SK-N-SH (cell line): ENCODE results near the gene PHLPP1. TPM values are rescaled to one million over a fixed set of nuclear protein-coding genes. Genes with fewer than 3 reads are reported as not detected.

Experiments used
- CTCF ChIA-PET: fragments of 300-600, 350-600 bp; formaldehyde crosslinking; extraction: SDS; loops from one replicate; lab custom pipeline; 2021; lab: Yijun Ruan, JAX
- POLR2A ChIA-PET: fragments of 350-600 bp; sonication (Branson Sonifier 250); formaldehyde crosslinking; extraction: SDS; loops from one replicate; lab custom pipeline; 2020; ENCODE audit warnings: antibody characterized with exemption, inconsistent platforms; lab: Yijun Ruan, JAX
- DNase-seq: peaks from one replicate; pipeline ENCODE4 v3.0.0; 2012
- H2AFZ ChIP-seq: fragments of 200-600 bp; sonication (generic); 2 replicates; pipeline ENCODE4 v1.8.1; 2016; ENCODE audit warnings: antibody characterized with exemption, mild to moderate bottlenecking, low read depth
- H3F3A ChIP-seq: fragments of 200-600 bp; sonication (generic); replicated peaks from 2 replicates; pipeline ENCODE3; 2016; ENCODE audit warnings: antibody characterized with exemption, mild to moderate bottlenecking; ENCODE audit not compliant: insufficient read depth
- H3K27ac ChIP-seq, 2 experiments: fragments of 200-500 bp in 1 of 2; fragments of 200-600 bp in 1 of 2; sonication (Bioruptor generic) in 1 of 2; sonication (generic), shearing (Covaris generic) in 1 of 2; 2 replicates each; pipeline versions ENCODE4 v1.5.1 to v1.6.1; 2014 to 2016; ENCODE audit warnings: low read depth in 2 of 2, inconsistent platforms in 1 of 2, low read length in 1 of 2, mild to moderate bottlenecking in 1 of 2, mixed read lengths in 1 of 2
- H3K27me3 ChIP-seq: fragments of 200-600 bp; sonication (generic), shearing (Covaris generic); 2 replicates; pipeline ENCODE4 v1.6.1; 2016; ENCODE audit warnings: mixed run types; ENCODE audit not compliant: insufficient read depth
- H3K36me3 ChIP-seq, 2 experiments: fragments of 200-500 bp in 1 of 2; fragments of 200-600 bp in 1 of 2; sonication (Bioruptor generic) in 1 of 2; sonication (generic) in 1 of 2; replicated peaks in 1 of 2; 2 replicates each; pipeline versions ENCODE3 to v1.5.1; 2014 to 2016; ENCODE audit warnings: low read length in 1 of 2, mild to moderate bottlenecking in 1 of 2; ENCODE audit not compliant: insufficient read depth in 2 of 2, control insufficient read depth in 1 of 2
- H3K4me1 ChIP-seq, 2 experiments: fragments of 200-500 bp in 1 of 2; fragments of 200-600 bp in 1 of 2; sonication (Bioruptor generic) in 1 of 2; sonication (generic), shearing (Covaris generic) in 1 of 2; 2 replicates each; pipeline versions ENCODE4 v1.5.1 to v1.6.1; 2014 to 2016; ENCODE audit warnings: low read depth in 1 of 2, low read length in 1 of 2, mixed run types in 1 of 2; ENCODE audit not compliant: insufficient read depth in 2 of 2, control insufficient read depth in 1 of 2
- H3K4me2 ChIP-seq: fragments of 200-600 bp; sonication (generic), shearing (Covaris generic); 2 replicates; pipeline ENCODE4 v1.6.1; 2017; ENCODE audit warnings: mixed run types
- H3K4me3 ChIP-seq, 2 experiments: fragments of 200-500 bp in 1 of 2; fragments of 200-600 bp in 1 of 2; sonication (Bioruptor generic) in 1 of 2; sonication (generic), shearing (Covaris generic) in 1 of 2; 2 replicates each; pipeline versions ENCODE4 v1.5.1 to v1.8.1; 2014 to 2016; ENCODE audit warnings: low read depth in 2 of 2, inconsistent platforms in 1 of 2, low read length in 1 of 2, mild to moderate bottlenecking in 1 of 2, mixed read lengths in 1 of 2, moderate library complexity in 1 of 2
- H3K79me2 ChIP-seq: fragments of 200-600 bp; sonication (generic); 2 replicates; pipeline ENCODE4 v1.8.1; 2017; ENCODE audit warnings: mild to moderate bottlenecking; ENCODE audit not compliant: insufficient read depth
- H3K9ac ChIP-seq: fragments of 200-600 bp; sonication (generic); 2 replicates; pipeline ENCODE4 v1.6.1; 2017; ENCODE audit warnings: mixed run types
- H3K9me2 ChIP-seq: fragments of 200-600 bp; sonication (generic); 2 replicates; pipeline ENCODE4 v1.6.1; 2017; ENCODE audit warnings: mixed run types
- H3K9me3 ChIP-seq: fragments of 200-600 bp; sonication (generic); 2 replicates; pipeline ENCODE4 v1.6.1; 2017; ENCODE audit warnings: mixed run types, mild to moderate bottlenecking, moderate library complexity
- H4K20me1 ChIP-seq: fragments of 200-600 bp; sonication (generic); 2 replicates; pipeline ENCODE4 v1.6.1; 2017; ENCODE audit warnings: mild to moderate bottlenecking, mixed run types; ENCODE audit not compliant: insufficient read depth
- CHD2 ChIP-seq: fragments of 150-350 bp; IDR thresholded peaks from 2 replicates; pipeline ENCODE4 v1.6.1; 2018; ENCODE audit warnings: low read length; ENCODE audit not compliant: partially characterized antibody
- ELF1 ChIP-seq: IDR thresholded peaks from 2 replicates; pipeline ENCODE4 v1.4.0; 2012
- FOSL2 ChIP-seq: IDR thresholded peaks from 2 replicates; pipeline ENCODE4 v1.4.0; 2012; ENCODE audit warnings: low read depth, mild to moderate bottlenecking, moderate library complexity, borderline replicate concordance
- FOXM1 ChIP-seq: IDR thresholded peaks from 2 replicates; pipeline ENCODE4 v1.4.0; 2012; ENCODE audit warnings: low read depth, mild to moderate bottlenecking
- GABPA ChIP-seq: IDR thresholded peaks from 2 replicates; pipeline ENCODE4 v1.4.0; 2012; ENCODE audit warnings: low read depth, mild to moderate bottlenecking
- JUND ChIP-seq: IDR thresholded peaks from 2 replicates; pipeline ENCODE4 v1.4.0; 2012
- NFIC ChIP-seq: IDR thresholded peaks from 2 replicates; pipeline ENCODE4 v1.4.0; 2012; ENCODE audit warnings: borderline replicate concordance
- NRF1 ChIP-seq: IDR thresholded peaks from 2 replicates; pipeline ENCODE4 v1.6.1; 2012; ENCODE audit warnings: low read depth, mild to moderate bottlenecking, low read length
- POLR2AphosphoS5 ChIP-seq: IDR thresholded peaks from 2 replicates; pipeline ENCODE4 v1.6.1; 2012; ENCODE audit warnings: low read depth, low read length
- RCOR1 ChIP-seq: fragments of 150-350 bp; IDR thresholded peaks from 2 replicates; pipeline ENCODE4 v1.6.1; 2017; ENCODE audit warnings: antibody characterized with exemption, low read length
- RFX5 ChIP-seq: IDR thresholded peaks from 2 replicates; pipeline ENCODE4 v1.6.1; 2012; ENCODE audit warnings: mild to moderate bottlenecking, improper control_type of control experiment, low read length
- RXRA ChIP-seq: IDR thresholded peaks from 2 replicates; pipeline ENCODE4 v1.4.0; 2012; ENCODE audit warnings: low read depth, mild to moderate bottlenecking, borderline replicate concordance
- SMC3 ChIP-seq: IDR thresholded peaks from 2 replicates; pipeline ENCODE4 v1.6.1; 2012; ENCODE audit warnings: low read depth, low read length, improper control_type of control experiment
- WGBS: methylation state at CpG from one replicate; pipeline ENCODE4 v1.1.6; 2017; ENCODE audit warnings: low lambda C conversion rate; 5-methylcytosine and 5-hydroxymethylcytosine counted together
- polyA plus RNA-seq, 3 experiments: library from polyadenylated mRNA; depleted of rRNA; stranded (reverse); fragments of >200 nt; gene quantifications; 2 replicates each; pipeline ENCODE4 v1.2.3, GENCODE V29; 2012
- TF ChIP-seq, protein P1 (sequence below): IDR thresholded peaks from 2 replicates; pipeline ENCODE4; 2012
- TF ChIP-seq, protein P2 (sequence below): IDR thresholded peaks from 2 replicates; pipeline ENCODE4 v1.4.0; 2012; ENCODE audit warnings: low read depth

The PHLPP1 gene
- polyA plus RNA-seq, 1 of the 3 experiments (the other 2 are of a cell fraction), result 4.6 TPM

DNA sequence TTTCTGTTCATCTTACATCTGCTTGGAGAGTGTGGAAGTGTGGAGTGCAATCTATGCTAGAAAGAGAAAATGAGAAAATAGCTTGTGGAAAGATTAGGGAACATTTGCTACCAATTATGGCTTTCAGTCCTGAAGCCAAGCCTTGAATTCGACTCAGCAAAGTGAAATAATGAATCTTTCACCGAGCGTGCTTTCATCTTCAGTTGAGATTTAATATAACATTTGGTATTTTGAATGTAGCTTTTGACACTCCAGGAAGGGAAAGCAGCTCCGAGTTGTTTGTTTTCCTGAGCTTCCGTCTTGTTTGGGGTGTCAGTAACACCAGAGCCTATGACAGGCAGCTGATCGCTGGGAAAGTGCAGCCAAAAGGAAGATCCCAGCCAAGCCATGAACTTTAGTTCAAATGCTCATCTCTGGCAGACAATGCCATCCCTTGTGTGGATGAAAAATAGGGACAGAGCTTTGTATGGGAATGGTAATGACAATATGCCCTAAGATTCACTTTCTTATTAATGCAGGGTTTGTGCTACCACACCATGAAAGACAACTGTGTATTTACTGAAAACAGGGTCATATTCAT is 25.0 kb upstream of the PHLPP1 start:
- Histone ChIP-seq H3K4me2 (no peak overlapping the region), H3K27me3 (no peaks in the 10 kb centered on the region; the same call in 1 of the 2 replicates)

DNA sequence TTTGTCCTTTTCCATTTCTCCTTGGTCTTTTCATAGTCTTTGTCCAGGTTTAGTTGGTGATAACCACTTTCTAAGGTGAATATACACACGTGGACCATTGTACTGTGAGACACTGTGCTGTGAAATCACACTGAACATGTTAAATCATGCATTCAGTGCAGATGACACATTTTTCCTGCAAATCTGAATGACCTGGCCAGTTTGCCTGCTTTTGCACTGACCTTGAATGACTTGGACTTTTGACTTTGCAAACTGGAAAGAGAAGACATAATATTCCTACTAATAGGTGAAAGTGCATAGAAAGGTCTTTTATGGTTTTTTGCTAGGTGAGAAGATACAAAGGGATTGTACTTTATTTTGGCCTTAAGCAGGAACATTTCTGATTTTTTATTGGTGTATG is 21.7 kb upstream of the PHLPP1 start:
- Histone ChIP-seq H3K27me3 (no peaks in the 10 kb centered on the region; the same call in 1 of the 2 replicates), H3K9ac (no peak overlapping the region), H2AFZ (no peak overlapping the region), H3K4me3 (no peak overlapping the region), H3K27ac (no peak overlapping the region), H3F3A (no peaks in the 10 kb centered on the region), H4K20me1 (no peaks in the 10 kb centered on the region), H3K4me1 (no peaks in the 10 kb centered on the region), H3K9me3 (no peaks in the 10 kb centered on the region), H3K36me3 (no peaks in the 10 kb centered on the region), H3K9me2 (no peaks in the 10 kb centered on the region), H3K79me2 (no peaks in the 10 kb centered on the region), H3K4me2 (no peak overlapping the region)
- ChIA-PET POLR2A (no interaction called here), CTCF (no interaction called here)
- TF ChIP-seq POLR2AphosphoS5 (no peak), NFIC (no peak), FOXM1 (no peak), FOSL2 (no peak), JUND (no peak), GABPA (no peak), NRF1 (no peak), CHD2 (no peak), RFX5 (no peak), RXRA (no peak), SMC3 (no peak)
- TF ChIP-seq, protein P1, sequence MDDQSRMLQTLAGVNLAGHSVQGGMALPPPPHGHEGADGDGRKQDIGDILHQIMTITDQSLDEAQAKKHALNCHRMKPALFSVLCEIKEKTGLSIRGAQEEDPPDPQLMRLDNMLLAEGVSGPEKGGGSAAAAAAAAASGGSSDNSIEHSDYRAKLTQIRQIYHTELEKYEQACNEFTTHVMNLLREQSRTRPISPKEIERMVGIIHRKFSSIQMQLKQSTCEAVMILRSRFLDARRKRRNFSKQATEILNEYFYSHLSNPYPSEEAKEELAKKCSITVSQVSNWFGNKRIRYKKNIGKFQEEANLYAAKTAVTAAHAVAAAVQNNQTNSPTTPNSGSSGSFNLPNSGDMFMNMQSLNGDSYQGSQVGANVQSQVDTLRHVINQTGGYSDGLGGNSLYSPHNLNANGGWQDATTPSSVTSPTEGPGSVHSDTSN, result no peak
- TF ChIP-seq, protein P2, sequence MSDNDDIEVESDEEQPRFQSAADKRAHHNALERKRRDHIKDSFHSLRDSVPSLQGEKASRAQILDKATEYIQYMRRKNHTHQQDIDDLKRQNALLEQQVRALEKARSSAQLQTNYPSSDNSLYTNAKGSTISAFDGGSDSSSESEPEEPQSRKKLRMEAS, result no peak
- no peak for DNase-seq
- 3% methylated on average over 1 of the region's 1 CpG for WGBS

More for the DNA sequence above, 25.0 kb upstream of the PHLPP1 start:
- Histone ChIP-seq H3K9me3 (no peaks in the 10 kb centered on the region), H3K79me2 (no peaks in the 10 kb centered on the region), H3K27ac (no peak overlapping the region), H3K9ac (no peak overlapping the region), H3K36me3 (no peaks in the 10 kb centered on the region), H4K20me1 (no peaks in the 10 kb centered on the region), H2AFZ (no peak overlapping the region), H3F3A (no peaks in the 10 kb centered on the region), H3K9me2 (no peaks in the 10 kb centered on the region), H3K4me1 (no peaks in the 10 kb centered on the region), H3K4me3 (no peak overlapping the region)
- 51% methylated on average over 6 of the region's 6 CpGs for WGBS
- ChIA-PET POLR2A (no interaction called here), CTCF (interaction anchor here (1.5 to 1.9 kb wide), 2 partner anchors 64 to 265 kb away, joined by 3 to 6 read pairs; no protein-coding TSS in a partner anchor)
- TF ChIP-seq RCOR1 (no peak), ELF1 (no peak)
- DNase-seq, result no peak
